ENCODE results near the gene NHLH2.

DNA sequence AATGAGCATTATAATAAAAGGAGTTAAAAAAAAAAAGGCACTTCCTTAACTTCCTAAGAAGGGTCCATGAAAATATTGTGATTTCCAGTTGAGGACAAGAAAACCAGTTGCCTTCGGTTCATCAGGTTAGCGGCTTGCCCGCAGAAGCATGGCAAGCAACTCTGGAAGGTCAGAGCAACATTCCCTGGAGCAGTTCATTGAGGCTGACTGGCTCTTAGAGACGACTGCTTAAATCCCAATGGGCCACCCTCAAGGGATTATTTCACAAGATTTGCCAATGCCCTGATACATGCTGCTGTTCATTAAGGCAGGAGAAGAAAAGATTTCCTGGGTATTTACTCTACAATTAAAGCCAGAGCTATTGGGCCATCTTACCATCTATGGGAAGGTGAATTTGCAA, 43.4 kb downstream of the NHLH2 start:
- TF ChIP-seq, protein P1, sequence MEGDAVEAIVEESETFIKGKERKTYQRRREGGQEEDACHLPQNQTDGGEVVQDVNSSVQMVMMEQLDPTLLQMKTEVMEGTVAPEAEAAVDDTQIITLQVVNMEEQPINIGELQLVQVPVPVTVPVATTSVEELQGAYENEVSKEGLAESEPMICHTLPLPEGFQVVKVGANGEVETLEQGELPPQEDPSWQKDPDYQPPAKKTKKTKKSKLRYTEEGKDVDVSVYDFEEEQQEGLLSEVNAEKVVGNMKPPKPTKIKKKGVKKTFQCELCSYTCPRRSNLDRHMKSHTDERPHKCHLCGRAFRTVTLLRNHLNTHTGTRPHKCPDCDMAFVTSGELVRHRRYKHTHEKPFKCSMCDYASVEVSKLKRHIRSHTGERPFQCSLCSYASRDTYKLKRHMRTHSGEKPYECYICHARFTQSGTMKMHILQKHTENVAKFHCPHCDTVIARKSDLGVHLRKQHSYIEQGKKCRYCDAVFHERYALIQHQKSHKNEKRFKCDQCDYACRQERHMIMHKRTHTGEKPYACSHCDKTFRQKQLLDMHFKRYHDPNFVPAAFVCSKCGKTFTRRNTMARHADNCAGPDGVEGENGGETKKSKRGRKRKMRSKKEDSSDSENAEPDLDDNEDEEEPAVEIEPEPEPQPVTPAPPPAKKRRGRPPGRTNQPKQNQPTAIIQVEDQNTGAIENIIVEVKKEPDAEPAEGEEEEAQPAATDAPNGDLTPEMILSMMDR (IDR thresholded peaks at IDR 0.05; ENCODE audit: low read depth, low read length, poor library complexity, severe bottlenecking) = no peak
- TF ChIP-seq EZH2phosphoT487 (IDR thresholded peaks at IDR 0.05; ENCODE audit: borderline replicate concordance, low read length) = no peak
